Measurements from ENCODE around the gene ADAM11. TPM values are rescaled to one million over a fixed set of nuclear protein-coding genes. Genes with fewer than 3 reads are reported as not detected.
A peak's percentile ranks its signal among the peaks of the same experiment; 100 is the strongest.

Gene ADAM11
- total RNA-seq, 4 donors from 2014 or later: under 0.01 to 0.98 (median 0.64) TPM

- WGBS: 90% methylated on average over 9 of the region's 9 CpGs
- Histone ChIP-seq H3K27me3 (no peaks in the 10 kb centered on the region), H3K9me3 (no peaks in the 10 kb centered on the region), H3K27ac (replicated peaks in 1 of 4) (peak overlapping the region; percentile 84 to 91 (median 86)), H3K36me3 (no peaks in the 10 kb centered on the region), H3K4me3 (peak overlapping the region; percentile 29 to 50 (median 40)), H3K4me1 (peaks cover 48 to 77% (median 67%) of the 10 kb centered on the region in 4 donors)
- TF ChIP-seq POLR2A (IDR thresholded peaks at IDR 0.05; ENCODE audit: low read depth) (no peak), EP300 (IDR thresholded peaks at IDR 0.05) (no peak), POLR2AphosphoS5 (IDR thresholded peaks at IDR 0.05) (no peak), CTCF (IDR thresholded peaks at IDR 0.05) (no peak)
- no peak for DNase-seq (ENCODE audit: extremely low spot score)
- intact Hi-C loops (cut with DNase I): no loop called here
These were observed 37.9 kb downstream of the ADAM11 start for GRCh38 chr17:44796731-44797130.

GRCh38 chr17:44797802-44798201 is 39.0 kb downstream of the ADAM11 start:
- H3K4me3 ChIP-seq: peak overlapping the region; percentile 29 to 50 (median 40)
- H3K4me1 ChIP-seq: peaks cover 53 to 87% (median 78%) of the 10 kb centered on the region in 4 donors
- TF ChIP-seq POLR2AphosphoS5 (IDR thresholded peaks at IDR 0.05) (peak; percentile 90 to 92), POLR2A (IDR thresholded peaks at IDR 0.05; ENCODE audit: low read depth) (no peak)
- H3K36me3 ChIP-seq: no peaks in the 10 kb centered on the region
- no peak for DNase-seq (ENCODE audit: extremely low spot score)
- peak overlapping the region; percentile 84 to 91 (median 86) for H3K27ac ChIP-seq (replicated peaks in 1 of 4)
- WGBS: 49% methylated on average over 11 of the region's 11 CpGs
- intact Hi-C loops (cut with DNase I): no loop called here
- H3K9me3 ChIP-seq: no peaks in the 10 kb centered on the region
- H3K27me3 ChIP-seq: no peaks in the 10 kb centered on the region

DNA sequence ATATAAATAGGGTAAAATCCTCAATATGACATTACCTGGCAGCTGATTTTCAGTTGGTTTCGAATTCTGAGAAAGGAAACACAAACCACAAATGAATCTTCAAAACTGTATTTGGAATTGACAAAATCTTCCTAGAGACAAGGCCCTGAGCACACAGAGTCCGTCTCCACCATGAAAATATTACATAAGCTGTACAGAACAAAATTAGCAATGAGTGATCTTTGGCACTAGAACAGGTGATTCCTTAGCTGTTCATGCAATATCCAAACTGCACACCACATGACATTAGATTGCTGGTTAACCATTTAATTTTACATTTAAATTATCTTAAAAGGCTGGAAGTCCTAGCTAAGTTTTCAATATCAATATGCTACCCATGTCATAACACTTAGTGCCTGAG is 39.6 kb downstream of the ADAM11 start:
- no peak for TF ChIP-seq EP300 (IDR thresholded peaks at IDR 0.05)
- TF ChIP-seq POLR2AphosphoS5 (IDR thresholded peaks at IDR 0.05): no peak
- no peak for TF ChIP-seq CTCF (IDR thresholded peaks at IDR 0.05)
- no peak for TF ChIP-seq POLR2A (IDR thresholded peaks at IDR 0.05; ENCODE audit: low read depth)
- H3K27ac ChIP-seq (replicated peaks in 1 of 4): peak overlapping the region; percentile 84 to 91 (median 86)
- H3K4me1 ChIP-seq: peaks cover 58 to 93% (median 83%) of the 10 kb centered on the region in 4 donors
- no peaks in the 10 kb centered on the region for H3K9me3 ChIP-seq
- no peaks in the 10 kb centered on the region for H3K27me3 ChIP-seq
- H3K4me3 ChIP-seq: peak overlapping the region in 2 of 4 donors; percentile 37 to 42
- DNase-seq (ENCODE audit: extremely low spot score): no peak
- intact Hi-C loops (cut with DNase I): no loop called here
- H3K36me3 ChIP-seq: no peaks in the 10 kb centered on the region
- WGBS: 37% methylated on average over 2 of the region's 2 CpGs

- H3K4me3 ChIP-seq: no peak overlapping the region
- DNase-seq (ENCODE audit: extremely low spot score): no peak
- H3K9me3 ChIP-seq: no peaks in the 10 kb centered on the region
- H3K4me1 ChIP-seq: peaks cover 36 to 89% (median 75%) of the 10 kb centered on the region in 4 donors
- no peak for TF ChIP-seq EP300 (IDR thresholded peaks at IDR 0.05)
- peak in 1 of 2 donors; percentile 39 for TF ChIP-seq POLR2AphosphoS5 (IDR thresholded peaks at IDR 0.05)
- TF ChIP-seq POLR2A (IDR thresholded peaks at IDR 0.05; ENCODE audit: low read depth): no peak
- TF ChIP-seq CTCF (IDR thresholded peaks at IDR 0.05): peak in 1 of 3 experiments; percentile 8
- no peaks in the 10 kb centered on the region for H3K27me3 ChIP-seq
- 51% methylated on average over 5 of the region's 5 CpGs for WGBS
- H3K27ac ChIP-seq (replicated peaks in 1 of 4): peak overlapping the region; percentile 79 to 91 (median 86)
- H3K36me3 ChIP-seq: peaks cover 0 to 18% (median 3%) of the 10 kb centered on the region in 4 donors
- intact Hi-C loops (cut with DNase I): no loop called here
These were observed 43.1 kb downstream of the ADAM11 start for GRCh38 chr17:44801880-44802279.

GRCh38 chr17:44804302-44805089 is 45.7 kb downstream of the ADAM11 start:
- no peaks in the 10 kb centered on the region for H3K9me3 ChIP-seq
- 47% methylated on average over 8 of the region's 10 CpGs for WGBS
- H3K27me3 ChIP-seq: no peaks in the 10 kb centered on the region
- H3K27ac ChIP-seq (replicated peaks in 1 of 4): peak overlapping the region; percentile 79 to 91 (median 86)
- intact Hi-C loops (cut with DNase I): no loop called here
- DNase-seq (ENCODE audit: extremely low spot score): no peak
- H3K4me3 ChIP-seq: no peak overlapping the region
- H3K36me3 ChIP-seq: peaks cover 0 to 18% (median 3%) of the 10 kb centered on the region in 4 donors
- TF ChIP-seq POLR2AphosphoS5 (IDR thresholded peaks at IDR 0.05) (peak; percentile 84), POLR2A (IDR thresholded peaks at IDR 0.05; ENCODE audit: low read depth) (no peak)
- H3K4me1 ChIP-seq: peaks cover 21 to 84% (median 71%) of the 10 kb centered on the region in 4 donors

All from esophagus muscularis mucosa (tissue), 4 donors.